ENCODE data around the gene COX19. TPM values are rescaled to one million over a fixed set of nuclear protein-coding genes. Genes with fewer than 3 reads are reported as not detected.
A peak's percentile ranks its signal among the peaks of the same experiment; 100 is the strongest.

The COX19 gene
- total and polyA plus RNA-seq, 2 of the 13 experiments (the other 11 are each of a cell fraction or from before 2014, with no cell fraction given), result 11.5 to 21.7 TPM

- TF ChIP-seq, protein P1, sequence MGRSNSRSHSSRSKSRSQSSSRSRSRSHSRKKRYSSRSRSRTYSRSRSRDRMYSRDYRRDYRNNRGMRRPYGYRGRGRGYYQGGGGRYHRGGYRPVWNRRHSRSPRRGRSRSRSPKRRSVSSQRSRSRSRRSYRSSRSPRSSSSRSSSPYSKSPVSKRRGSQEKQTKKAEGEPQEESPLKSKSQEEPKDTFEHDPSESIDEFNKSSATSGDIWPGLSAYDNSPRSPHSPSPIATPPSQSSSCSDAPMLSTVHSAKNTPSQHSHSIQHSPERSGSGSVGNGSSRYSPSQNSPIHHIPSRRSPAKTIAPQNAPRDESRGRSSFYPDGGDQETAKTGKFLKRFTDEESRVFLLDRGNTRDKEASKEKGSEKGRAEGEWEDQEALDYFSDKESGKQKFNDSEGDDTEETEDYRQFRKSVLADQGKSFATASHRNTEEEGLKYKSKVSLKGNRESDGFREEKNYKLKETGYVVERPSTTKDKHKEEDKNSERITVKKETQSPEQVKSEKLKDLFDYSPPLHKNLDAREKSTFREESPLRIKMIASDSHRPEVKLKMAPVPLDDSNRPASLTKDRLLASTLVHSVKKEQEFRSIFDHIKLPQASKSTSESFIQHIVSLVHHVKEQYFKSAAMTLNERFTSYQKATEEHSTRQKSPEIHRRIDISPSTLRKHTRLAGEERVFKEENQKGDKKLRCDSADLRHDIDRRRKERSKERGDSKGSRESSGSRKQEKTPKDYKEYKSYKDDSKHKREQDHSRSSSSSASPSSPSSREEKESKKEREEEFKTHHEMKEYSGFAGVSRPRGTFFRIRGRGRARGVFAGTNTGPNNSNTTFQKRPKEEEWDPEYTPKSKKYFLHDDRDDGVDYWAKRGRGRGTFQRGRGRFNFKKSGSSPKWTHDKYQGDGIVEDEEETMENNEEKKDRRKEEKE (IDR thresholded peaks at IDR 0.05), result no peak
- TF ChIP-seq, protein P2, sequence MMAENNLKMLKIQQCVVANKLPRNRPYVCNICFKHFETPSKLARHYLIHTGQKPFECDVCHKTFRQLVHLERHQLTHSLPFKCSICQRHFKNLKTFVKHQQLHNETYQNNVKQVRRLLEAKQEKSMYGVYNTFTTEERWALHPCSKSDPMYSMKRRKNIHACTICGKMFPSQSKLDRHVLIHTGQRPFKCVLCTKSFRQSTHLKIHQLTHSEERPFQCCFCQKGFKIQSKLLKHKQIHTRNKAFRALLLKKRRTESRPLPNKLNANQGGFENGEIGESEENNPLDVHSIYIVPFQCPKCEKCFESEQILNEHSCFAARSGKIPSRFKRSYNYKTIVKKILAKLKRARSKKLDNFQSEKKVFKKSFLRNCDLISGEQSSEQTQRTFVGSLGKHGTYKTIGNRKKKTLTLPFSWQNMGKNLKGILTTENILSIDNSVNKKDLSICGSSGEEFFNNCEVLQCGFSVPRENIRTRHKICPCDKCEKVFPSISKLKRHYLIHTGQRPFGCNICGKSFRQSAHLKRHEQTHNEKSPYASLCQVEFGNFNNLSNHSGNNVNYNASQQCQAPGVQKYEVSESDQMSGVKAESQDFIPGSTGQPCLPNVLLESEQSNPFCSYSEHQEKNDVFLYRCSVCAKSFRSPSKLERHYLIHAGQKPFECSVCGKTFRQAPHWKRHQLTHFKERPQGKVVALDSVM (CRISPR knock-in tag; IDR thresholded peaks at IDR 0.05), result 0 out of 2 replicates have a peak, but pooled peaks have one; percentile 28
- TF ChIP-seq, protein P3, sequence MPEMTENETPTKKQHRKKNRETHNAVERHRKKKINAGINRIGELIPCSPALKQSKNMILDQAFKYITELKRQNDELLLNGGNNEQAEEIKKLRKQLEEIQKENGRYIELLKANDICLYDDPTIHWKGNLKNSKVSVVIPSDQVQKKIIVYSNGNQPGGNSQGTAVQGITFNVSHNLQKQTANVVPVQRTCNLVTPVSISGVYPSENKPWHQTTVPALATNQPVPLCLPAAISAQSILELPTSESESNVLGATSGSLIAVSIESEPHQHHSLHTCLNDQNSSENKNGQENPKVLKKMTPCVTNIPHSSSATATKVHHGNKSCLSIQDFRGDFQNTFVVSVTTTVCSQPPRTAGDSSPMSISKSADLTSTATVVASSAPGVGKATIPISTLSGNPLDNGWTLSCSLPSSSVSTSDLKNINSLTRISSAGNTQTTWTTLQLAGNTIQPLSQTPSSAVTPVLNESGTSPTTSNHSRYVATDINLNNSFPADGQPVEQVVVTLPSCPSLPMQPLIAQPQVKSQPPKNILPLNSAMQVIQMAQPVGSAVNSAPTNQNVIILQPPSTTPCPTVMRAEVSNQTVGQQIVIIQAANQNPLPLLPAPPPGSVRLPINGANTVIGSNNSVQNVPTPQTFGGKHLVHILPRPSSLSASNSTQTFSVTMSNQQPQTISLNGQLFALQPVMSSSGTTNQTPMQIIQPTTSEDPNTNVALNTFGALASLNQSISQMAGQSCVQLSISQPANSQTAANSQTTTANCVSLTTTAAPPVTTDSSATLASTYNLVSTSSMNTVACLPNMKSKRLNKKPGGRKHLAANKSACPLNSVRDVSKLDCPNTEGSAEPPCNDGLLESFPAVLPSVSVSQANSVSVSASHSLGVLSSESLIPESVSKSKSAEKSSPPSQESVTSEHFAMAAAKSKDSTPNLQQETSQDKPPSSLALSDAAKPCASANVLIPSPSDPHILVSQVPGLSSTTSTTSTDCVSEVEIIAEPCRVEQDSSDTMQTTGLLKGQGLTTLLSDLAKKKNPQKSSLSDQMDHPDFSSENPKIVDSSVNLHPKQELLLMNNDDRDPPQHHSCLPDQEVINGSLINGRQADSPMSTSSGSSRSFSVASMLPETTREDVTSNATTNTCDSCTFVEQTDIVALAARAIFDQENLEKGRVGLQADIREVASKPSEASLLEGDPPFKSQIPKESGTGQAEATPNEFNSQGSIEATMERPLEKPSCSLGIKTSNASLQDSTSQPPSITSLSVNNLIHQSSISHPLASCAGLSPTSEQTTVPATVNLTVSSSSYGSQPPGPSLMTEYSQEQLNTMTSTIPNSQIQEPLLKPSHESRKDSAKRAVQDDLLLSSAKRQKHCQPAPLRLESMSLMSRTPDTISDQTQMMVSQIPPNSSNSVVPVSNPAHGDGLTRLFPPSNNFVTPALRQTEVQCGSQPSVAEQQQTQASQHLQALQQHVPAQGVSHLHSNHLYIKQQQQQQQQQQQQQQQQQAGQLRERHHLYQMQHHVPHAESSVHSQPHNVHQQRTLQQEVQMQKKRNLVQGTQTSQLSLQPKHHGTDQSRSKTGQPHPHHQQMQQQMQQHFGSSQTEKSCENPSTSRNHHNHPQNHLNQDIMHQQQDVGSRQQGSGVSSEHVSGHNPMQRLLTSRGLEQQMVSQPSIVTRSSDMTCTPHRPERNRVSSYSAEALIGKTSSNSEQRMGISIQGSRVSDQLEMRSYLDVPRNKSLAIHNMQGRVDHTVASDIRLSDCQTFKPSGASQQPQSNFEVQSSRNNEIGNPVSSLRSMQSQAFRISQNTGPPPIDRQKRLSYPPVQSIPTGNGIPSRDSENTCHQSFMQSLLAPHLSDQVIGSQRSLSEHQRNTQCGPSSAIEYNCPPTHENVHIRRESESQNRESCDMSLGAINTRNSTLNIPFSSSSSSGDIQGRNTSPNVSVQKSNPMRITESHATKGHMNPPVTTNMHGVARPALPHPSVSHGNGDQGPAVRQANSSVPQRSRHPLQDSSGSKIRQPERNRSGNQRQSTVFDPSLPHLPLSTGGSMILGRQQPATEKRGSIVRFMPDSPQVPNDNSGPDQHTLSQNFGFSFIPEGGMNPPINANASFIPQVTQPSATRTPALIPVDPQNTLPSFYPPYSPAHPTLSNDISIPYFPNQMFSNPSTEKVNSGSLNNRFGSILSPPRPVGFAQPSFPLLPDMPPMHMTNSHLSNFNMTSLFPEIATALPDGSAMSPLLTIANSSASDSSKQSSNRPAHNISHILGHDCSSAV (CRISPR knock-in tag; IDR thresholded peaks at IDR 0.05; ENCODE audit: borderline replicate concordance), result no peak
- no peak for TF ChIP-seq ZMYM2 (CRISPR knock-in tag; IDR thresholded peaks at IDR 0.05)
- TF ChIP-seq ZNF552 (CRISPR knock-in tag; IDR thresholded peaks at IDR 0.05; ENCODE audit: borderline replicate concordance), result peak; percentile 29; the same call in 1 of the 2 replicates
- TF ChIP-seq MLX (CRISPR knock-in tag; IDR thresholded peaks at IDR 0.05), result peak; percentile 96
- TF ChIP-seq ZNF333 (CRISPR knock-in tag; IDR thresholded peaks at IDR 0.05; ENCODE audit: borderline replicate concordance), result no peak
- no peak for TF ChIP-seq ZNF343 (CRISPR knock-in tag; IDR thresholded peaks at IDR 0.05)
- TF ChIP-seq RELA (CRISPR knock-in tag; IDR thresholded peaks at IDR 0.05), result no peak
These were observed 15.0 kb downstream of the COX19 start (continued) for GRCh38 chr7:960269-960871.
